RWPE1 (cell line): Measurements from ENCODE around the gene ERN1.
A peak's percentile ranks its signal among the peaks of the same experiment; 100 is the strongest.

Source experiments
- CTCF ChIA-PET: fragments of 350-600 bp; sonication (Branson Sonifier 250); formaldehyde crosslinking; extraction: SDS; loops from one replicate; lab custom pipeline; 2021; lab: Yijun Ruan, JAX
- POLR2A ChIA-PET: fragments of 400-600 bp; formaldehyde crosslinking; extraction: SDS; loops from one replicate; lab custom pipeline; 2020; ENCODE audit warnings: antibody characterized with exemption; ENCODE audit not compliant: low non-redundant PET; lab: Yijun Ruan, JAX
- DNase-seq: peaks from one replicate; pipeline ENCODE4 v3.0.0; 2012; ENCODE audit warnings: low spot score
- H3K27ac ChIP-seq: fragments of 450-650 bp; 2 replicates; pipeline ENCODE4 v1.5.1; 2017
- CTCF ChIP-seq: fragments of 450-650 bp; conservative IDR thresholded peaks from 2 replicates; pipeline ENCODE4 v1.5.1; 2017; ENCODE audit warnings: low read depth, mild to moderate bottlenecking

Gene ERN1

GRCh38 chr17:64083093-64083492 lies 46.9 kb downstream of the ERN1 start:
- no peak for TF ChIP-seq CTCF
- no peak overlapping the region for H3K27ac ChIP-seq
- CTCF ChIA-PET, result interaction anchor here (0.7 kb wide), 1 partner anchor 13 kb away, joined by 3 read pairs; no protein-coding TSS in a partner anchor
- DNase-seq, result no peak
- POLR2A ChIA-PET, result no interaction called here

- peak overlapping the region; percentile 25; the same call in 1 of the 2 replicates for H3K27ac ChIP-seq
- ChIA-PET POLR2A (no interaction called here), CTCF (interaction anchor here (0.6 kb wide), 1 partner anchor 151 kb away, joined by 6 read pairs; no protein-coding TSS in a partner anchor)
- DNase-seq, result peak; percentile 74
- no peak for TF ChIP-seq CTCF
These were observed 47.8 kb downstream of the ERN1 start for GRCh38 chr17:64081802-64082799.

GRCh38 chr17:64080174-64080618 lies 49.7 kb downstream of the ERN1 start:
- no peak for DNase-seq
- POLR2A ChIA-PET, result no interaction called here
- H3K27ac ChIP-seq, result no peak overlapping the region
- TF ChIP-seq CTCF, result no peak
- CTCF ChIA-PET, result interaction anchor here (0.5 kb wide), 1 partner anchor 211 kb away, joined by 3 read pairs; no protein-coding TSS in a partner anchor

GRCh38 chr17:64077379-64077778 lies 52.6 kb downstream of the ERN1 start:
- TF ChIP-seq CTCF, result no peak
- POLR2A ChIA-PET, result no interaction called here
- no peak overlapping the region for H3K27ac ChIP-seq
- CTCF ChIA-PET, result interaction anchor here (0.8 kb wide), 1 partner anchor 41 kb away, joined by 4 read pairs; no protein-coding TSS in a partner anchor
- no peak for DNase-seq

GRCh38 chr17:64075913-64076312 lies 54.0 kb downstream of the ERN1 start:
- ChIA-PET CTCF (interaction anchor here (0.6 to 1.2 kb wide), 2 partner anchors 9 to 27 kb away, joined by 3 read pairs; no protein-coding TSS in a partner anchor), POLR2A (no interaction called here)
- no peak for DNase-seq
- TF ChIP-seq CTCF, result no peak
- H3K27ac ChIP-seq, result no peak overlapping the region

- ChIA-PET CTCF (interaction anchor here (0.7 kb wide), 1 partner anchor 11 kb away, joined by 4 read pairs; no protein-coding TSS in a partner anchor), POLR2A (no interaction called here)
- DNase-seq, result peak; percentile 50
- TF ChIP-seq CTCF, result no peak
- peak overlapping the region; percentile 56 for H3K27ac ChIP-seq
These were observed 55.1 kb downstream of the ERN1 start for GRCh38 chr17:64074704-64075426.
